Coronary artery (tissue), 2 donors: ENCODE measurements around the gene CAPN9.

Experiments
- DNase-seq: peaks from one replicate; pipeline ENCODE4 v3.0.0-alpha.2; 2017; ENCODE audit warnings: low spot score
- H3K27ac ChIP-seq, 2 donors: fragments of 200-600 bp; sonication (generic); one replicate each; pipeline ENCODE4 v1.5.1; 2016 to 2019
- H3K4me3 ChIP-seq: fragments of 200-600 bp; sonication (generic); 2 replicates; pipeline ENCODE4 v1.5.1; 2016; ENCODE audit warnings: mild to moderate bottlenecking, moderate library complexity
- CTCF ChIP-seq: fragments of 200-600 bp; sonication (generic); IDR thresholded peaks from one replicate; pipeline ENCODE4 v1.5.1; 2019; ENCODE audit warnings: antibody characterized with exemption

CAPN9 gene

DNA sequence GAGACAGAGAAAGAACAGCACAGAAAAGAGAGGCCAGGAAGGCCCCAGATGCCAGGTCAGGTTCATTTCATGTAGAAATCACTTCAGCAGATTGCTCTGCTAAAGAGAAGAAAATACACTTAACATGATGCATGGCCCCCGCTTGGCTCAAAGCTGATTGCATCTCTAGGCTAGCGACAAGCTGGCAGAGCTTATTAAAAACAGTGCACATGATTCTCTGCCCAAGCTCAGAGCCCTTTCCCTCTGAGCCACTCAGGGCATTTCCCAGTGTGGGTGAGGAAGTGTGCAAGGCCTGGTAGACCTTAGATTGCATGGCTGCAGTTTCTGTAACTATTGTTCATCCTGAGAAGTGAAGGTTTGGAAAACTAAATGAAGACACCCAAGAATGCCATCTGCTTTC, 3.3 kb upstream of the CAPN9 start:
- DNase-seq, result no peak
- Histone ChIP-seq H3K4me3 (no peak overlapping the region), H3K27ac (no peak overlapping the region)
- no peak for TF ChIP-seq CTCF

DNA sequence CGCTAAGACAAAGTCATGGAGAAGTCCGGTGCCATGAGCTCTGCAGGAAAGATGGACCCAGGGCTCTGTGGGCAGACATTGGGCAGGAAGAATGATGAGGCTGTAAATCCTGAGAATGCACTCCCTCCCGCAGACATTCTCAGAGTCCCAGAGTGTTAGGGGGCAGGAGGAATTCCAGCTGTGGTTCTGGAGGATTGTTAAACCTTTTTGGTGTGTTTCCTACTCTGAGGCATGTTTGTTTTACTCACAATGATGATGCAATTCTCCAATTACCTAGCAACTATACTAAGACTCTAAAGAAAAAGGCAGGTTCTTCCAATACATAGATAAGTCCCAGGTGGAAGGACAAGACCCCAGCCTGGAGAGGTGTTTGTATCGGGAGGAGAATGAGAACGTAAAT, 2.8 kb upstream of the CAPN9 start:
- Histone ChIP-seq H3K27ac (no peak overlapping the region), H3K4me3 (no peak overlapping the region)
- no peak for DNase-seq
- TF ChIP-seq CTCF, result no peak

DNA sequence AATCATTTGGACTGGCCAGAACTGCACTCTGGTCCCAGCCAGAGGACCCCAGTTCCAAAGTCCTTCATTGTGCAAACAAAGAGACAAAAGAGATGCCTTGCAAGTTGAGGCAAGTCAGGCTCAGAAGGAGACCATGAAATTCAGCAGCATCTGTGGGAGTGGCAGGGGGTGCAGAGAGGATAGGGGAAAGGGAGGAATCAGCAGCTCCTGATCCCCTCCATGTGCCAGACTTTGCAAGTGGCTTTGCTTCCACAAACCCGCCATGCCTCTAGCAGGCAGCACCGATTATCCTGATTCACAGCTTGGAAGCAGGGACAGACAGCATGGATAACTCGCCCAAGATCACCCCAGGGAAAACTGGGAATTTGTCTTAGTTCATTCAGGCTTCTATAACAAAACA, 2.1 kb upstream of the CAPN9 start:
- DNase-seq, result no peak
- TF ChIP-seq CTCF, result no peak
- Histone ChIP-seq H3K27ac (no peak overlapping the region), H3K4me3 (no peak overlapping the region)

- DNase-seq, result no peak
- TF ChIP-seq CTCF, result no peak
- Histone ChIP-seq H3K4me3 (no peak overlapping the region), H3K27ac (no peak overlapping the region)
Measured at GRCh38 chr1:230746617-230747016, 571 bp upstream of the CAPN9 start.

DNA sequence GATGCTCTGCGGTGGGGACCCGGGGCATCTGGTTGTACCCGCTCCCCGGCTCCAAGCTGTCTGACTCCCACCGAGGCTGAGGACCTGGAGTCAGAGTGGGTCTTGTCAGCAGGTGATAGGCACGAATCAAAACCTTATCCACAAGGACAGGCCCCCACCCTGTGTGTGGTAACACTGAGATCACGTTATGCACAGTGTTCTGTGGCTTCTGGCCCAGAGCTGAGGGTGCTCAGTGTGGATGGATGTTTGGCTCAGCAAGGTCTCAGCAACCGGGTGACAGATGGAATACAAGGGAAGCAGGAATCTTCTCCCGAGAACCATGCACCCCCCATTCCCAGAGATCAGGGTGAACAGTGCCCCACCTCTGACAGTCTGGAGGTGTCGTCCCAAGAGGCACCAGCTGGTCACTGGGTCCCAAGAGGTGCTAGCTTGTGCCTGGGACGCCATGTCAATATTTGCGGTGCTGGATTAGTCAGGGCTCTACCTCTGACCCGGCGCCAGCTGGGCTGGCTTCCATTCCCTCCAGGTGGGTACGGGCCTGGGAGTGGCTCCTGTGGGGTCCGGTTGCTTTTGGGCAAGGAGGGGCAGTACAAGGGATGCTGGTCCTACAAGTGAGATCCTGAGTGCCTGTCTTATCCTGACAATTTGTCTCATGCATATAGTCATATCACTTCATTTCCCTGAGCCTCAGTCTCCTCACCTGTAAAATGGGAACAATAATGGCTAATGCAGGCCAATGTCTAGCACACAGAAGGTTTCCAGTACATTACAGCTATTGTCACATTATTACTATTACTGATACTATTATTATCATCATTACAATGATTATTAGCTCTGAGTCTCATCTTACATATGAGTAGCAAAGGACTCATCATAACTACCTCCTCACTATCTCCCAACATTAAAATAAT, 957 bp downstream of the CAPN9 start:
- H3K27ac ChIP-seq, result no peak overlapping the region
- DNase-seq, result no peak
- no peak for TF ChIP-seq CTCF
- no peak overlapping the region for H3K4me3 ChIP-seq

DNA sequence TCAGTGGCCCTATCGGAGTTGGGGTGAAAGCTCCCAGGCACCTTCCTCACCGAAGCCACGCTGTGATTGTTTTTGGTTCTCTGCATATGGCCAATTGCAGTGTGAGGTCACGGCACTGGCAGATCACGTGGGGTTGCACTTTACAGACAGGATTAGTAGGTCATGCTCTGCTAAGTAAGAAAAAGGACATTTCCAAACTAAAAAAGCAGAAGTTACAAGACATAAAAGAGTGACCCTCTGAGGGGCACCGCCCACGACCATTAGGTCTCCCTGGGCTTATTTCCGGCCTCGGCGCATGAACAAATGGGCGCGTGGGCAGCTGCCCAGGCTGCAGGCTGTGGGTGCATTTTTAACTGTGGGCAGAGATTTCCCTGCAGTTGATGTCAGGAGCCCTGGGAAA, 2.0 kb downstream of the CAPN9 start:
- Histone ChIP-seq H3K27ac (no peak overlapping the region), H3K4me3 (no peak overlapping the region)
- no peak for TF ChIP-seq CTCF
- DNase-seq, result no peak

- no peak overlapping the region for H3K4me3 ChIP-seq
- TF ChIP-seq CTCF, result no peak
- no peak for DNase-seq
- no peak overlapping the region for H3K27ac ChIP-seq
Measured at GRCh38 chr1:230749635-230750034, 2.4 kb downstream of the CAPN9 start.
